ENCODE data around the gene RMND1.

The RMND1 gene

GRCh38 chr6:151451950-151452749 lies at the start of gene RMND1:
RMND1 (minus strand) TSS chr6:151452126; CDS start chr6:151445811, 6,315 bp downstream.
- H3K9me3 ChIP-seq (ENCODE audit: control insufficient read depth, low read depth, low read length) = no peaks in the 10 kb centered on the region
- peak within 1 kb of the TSS; percentile 99 for H3K4me3 ChIP-seq (ENCODE audit: low read length)
- peak within 1 kb of the TSS; percentile 64 for H3K27ac ChIP-seq (ENCODE audit: low read length)
- peak within 1 kb of the TSS; percentile 95 for H3K9ac ChIP-seq (ENCODE audit: low read length)
- H3K36me3 ChIP-seq (ENCODE audit: control insufficient read depth, low read depth, low read length) = peaks cover 4% of the 10 kb centered on the region
- H3K4me1 ChIP-seq (ENCODE audit: control insufficient read depth, low read depth, low read length) = peaks cover 15% of the 10 kb centered on the region
- no peaks in the 10 kb centered on the region for H3K27me3 ChIP-seq (ENCODE audit: control insufficient read depth, insufficient read depth, low read length)

GRCh38 chr6:151499551-151499950 lies 47.6 kb upstream of the RMND1 start:
- Histone ChIP-seq H3K36me3 (ENCODE audit: control insufficient read depth, low read depth, low read length) (no peaks in the 10 kb centered on the region), H3K4me1 (ENCODE audit: control insufficient read depth, low read depth, low read length) (no peaks in the 10 kb centered on the region), H3K27ac (ENCODE audit: low read length) (no peak overlapping the region), H3K9me3 (ENCODE audit: control insufficient read depth, low read depth, low read length) (no peaks in the 10 kb centered on the region), H3K9ac (ENCODE audit: low read length) (no peak overlapping the region), H3K4me3 (ENCODE audit: low read length) (no peak overlapping the region), H3K27me3 (ENCODE audit: control insufficient read depth, insufficient read depth, low read length) (peaks cover 22% of the 10 kb centered on the region)

GRCh38 chr6:151498327-151498726 lies 46.4 kb upstream of the RMND1 start:
- no peak overlapping the region for H3K27ac ChIP-seq (ENCODE audit: low read length)
- H3K9ac ChIP-seq (ENCODE audit: low read length) = no peak overlapping the region
- H3K4me3 ChIP-seq (ENCODE audit: low read length) = no peak overlapping the region
- H3K36me3 ChIP-seq (ENCODE audit: control insufficient read depth, low read depth, low read length) = no peaks in the 10 kb centered on the region
- peaks cover 34% of the 10 kb centered on the region for H3K27me3 ChIP-seq (ENCODE audit: control insufficient read depth, insufficient read depth, low read length)
- H3K9me3 ChIP-seq (ENCODE audit: control insufficient read depth, low read depth, low read length) = no peaks in the 10 kb centered on the region
- H3K4me1 ChIP-seq (ENCODE audit: control insufficient read depth, low read depth, low read length) = peaks cover 3% of the 10 kb centered on the region

GRCh38 chr6:151497905-151498304 lies 46.0 kb upstream of the RMND1 start:
- no peaks in the 10 kb centered on the region for H3K36me3 ChIP-seq (ENCODE audit: control insufficient read depth, low read depth, low read length)
- no peak overlapping the region for H3K27ac ChIP-seq (ENCODE audit: low read length)
- peaks cover 38% of the 10 kb centered on the region for H3K27me3 ChIP-seq (ENCODE audit: control insufficient read depth, insufficient read depth, low read length)
- H3K4me1 ChIP-seq (ENCODE audit: control insufficient read depth, low read depth, low read length) = peaks cover 3% of the 10 kb centered on the region
- no peak overlapping the region for H3K4me3 ChIP-seq (ENCODE audit: low read length)
- no peak overlapping the region for H3K9ac ChIP-seq (ENCODE audit: low read length)
- no peaks in the 10 kb centered on the region for H3K9me3 ChIP-seq (ENCODE audit: control insufficient read depth, low read depth, low read length)

GRCh38 chr6:151495380-151495779 lies 43.5 kb upstream of the RMND1 start:
- Histone ChIP-seq H3K4me3 (ENCODE audit: low read length) (no peak overlapping the region), H3K4me1 (ENCODE audit: control insufficient read depth, low read depth, low read length) (peaks cover 3% of the 10 kb centered on the region)

GRCh38 chr6:151494936-151495320 lies 43.0 kb upstream of the RMND1 start:
- Histone ChIP-seq H3K9me3 (ENCODE audit: control insufficient read depth, low read depth, low read length) (no peaks in the 10 kb centered on the region), H3K4me1 (ENCODE audit: control insufficient read depth, low read depth, low read length) (peaks cover 3% of the 10 kb centered on the region), H3K27ac (ENCODE audit: low read length) (no peak overlapping the region), H3K36me3 (ENCODE audit: control insufficient read depth, low read depth, low read length) (no peaks in the 10 kb centered on the region), H3K9ac (ENCODE audit: low read length) (no peak overlapping the region), H3K27me3 (ENCODE audit: control insufficient read depth, insufficient read depth, low read length) (peaks cover 42% of the 10 kb centered on the region), H3K4me3 (ENCODE audit: low read length) (peak overlapping the region; percentile 76)

More at GRCh38 chr6:151495380-151495779, 43.5 kb upstream of the RMND1 start:
- Histone ChIP-seq H3K9me3 (ENCODE audit: control insufficient read depth, low read depth, low read length) (no peaks in the 10 kb centered on the region), H3K9ac (ENCODE audit: low read length) (no peak overlapping the region), H3K36me3 (ENCODE audit: control insufficient read depth, low read depth, low read length) (no peaks in the 10 kb centered on the region), H3K27ac (ENCODE audit: low read length) (no peak overlapping the region), H3K27me3 (ENCODE audit: control insufficient read depth, insufficient read depth, low read length) (peaks cover 42% of the 10 kb centered on the region)

- H3K9me3 ChIP-seq (ENCODE audit: control insufficient read depth, low read depth, low read length) = no peaks in the 10 kb centered on the region
- H3K36me3 ChIP-seq (ENCODE audit: control insufficient read depth, low read depth, low read length) = no peaks in the 10 kb centered on the region
- peaks cover 3% of the 10 kb centered on the region for H3K4me1 ChIP-seq (ENCODE audit: control insufficient read depth, low read depth, low read length)
- H3K4me3 ChIP-seq (ENCODE audit: low read length) = peak overlapping the region; percentile 76
- peaks cover 42% of the 10 kb centered on the region for H3K27me3 ChIP-seq (ENCODE audit: control insufficient read depth, insufficient read depth, low read length)
- no peak overlapping the region for H3K27ac ChIP-seq (ENCODE audit: low read length)
- peak overlapping the region; percentile 51 for H3K9ac ChIP-seq (ENCODE audit: low read length)
Measured at GRCh38 chr6:151494235-151494935, 42.5 kb upstream of the RMND1 start.

- no peak within 1 kb of the TSS for H3K27ac ChIP-seq (ENCODE audit: low read length)
- no peaks in the 10 kb centered on the region for H3K9me3 ChIP-seq (ENCODE audit: control insufficient read depth, low read depth, low read length)
- peaks cover 42% of the 10 kb centered on the region for H3K27me3 ChIP-seq (ENCODE audit: control insufficient read depth, insufficient read depth, low read length)
- H3K4me1 ChIP-seq (ENCODE audit: control insufficient read depth, low read depth, low read length) = peaks cover 3% of the 10 kb centered on the region
- H3K4me3 ChIP-seq (ENCODE audit: low read length) = peak within 1 kb of the TSS; percentile 76
- no peaks in the 10 kb centered on the region for H3K36me3 ChIP-seq (ENCODE audit: control insufficient read depth, low read depth, low read length)
- H3K9ac ChIP-seq (ENCODE audit: low read length) = peak within 1 kb of the TSS; percentile 51
Measured at GRCh38 chr6:151493804-151494234, 41.9 kb upstream of the RMND1 start, which contains the start of gene CCDC170. CCDC170 (plus strand) TSS chr6:151494017; CDS start chr6:151494129, 112 bp downstream.

- Histone ChIP-seq H3K27me3 (ENCODE audit: control insufficient read depth, insufficient read depth, low read length) (peaks cover 42% of the 10 kb centered on the region), H3K9me3 (ENCODE audit: control insufficient read depth, low read depth, low read length) (no peaks in the 10 kb centered on the region), H3K9ac (ENCODE audit: low read length) (peak overlapping the region; percentile 51), H3K4me1 (ENCODE audit: control insufficient read depth, low read depth, low read length) (peaks cover 3% of the 10 kb centered on the region), H3K4me3 (ENCODE audit: low read length) (peak overlapping the region; percentile 76), H3K36me3 (ENCODE audit: control insufficient read depth, low read depth, low read length) (no peaks in the 10 kb centered on the region), H3K27ac (ENCODE audit: low read length) (no peak overlapping the region)
Measured at GRCh38 chr6:151493161-151493803, 41.4 kb upstream of the RMND1 start.

GRCh38 chr6:151490996-151491395 lies 39.1 kb upstream of the RMND1 start:
- no peak overlapping the region for H3K4me3 ChIP-seq (ENCODE audit: low read length)
- no peak overlapping the region for H3K9ac ChIP-seq (ENCODE audit: low read length)
- no peaks in the 10 kb centered on the region for H3K9me3 ChIP-seq (ENCODE audit: control insufficient read depth, low read depth, low read length)
- peaks cover 3% of the 10 kb centered on the region for H3K4me1 ChIP-seq (ENCODE audit: control insufficient read depth, low read depth, low read length)
- H3K36me3 ChIP-seq (ENCODE audit: control insufficient read depth, low read depth, low read length) = no peaks in the 10 kb centered on the region
- peaks cover 34% of the 10 kb centered on the region for H3K27me3 ChIP-seq (ENCODE audit: control insufficient read depth, insufficient read depth, low read length)
- no peak overlapping the region for H3K27ac ChIP-seq (ENCODE audit: low read length)

- H3K9me3 ChIP-seq (ENCODE audit: control insufficient read depth, low read depth, low read length) = no peaks in the 10 kb centered on the region
- no peaks in the 10 kb centered on the region for H3K4me1 ChIP-seq (ENCODE audit: control insufficient read depth, low read depth, low read length)
- no peak overlapping the region for H3K9ac ChIP-seq (ENCODE audit: low read length)
- H3K36me3 ChIP-seq (ENCODE audit: control insufficient read depth, low read depth, low read length) = no peaks in the 10 kb centered on the region
- peaks cover 7% of the 10 kb centered on the region for H3K27me3 ChIP-seq (ENCODE audit: control insufficient read depth, insufficient read depth, low read length)
- H3K27ac ChIP-seq (ENCODE audit: low read length) = no peak overlapping the region
- no peak overlapping the region for H3K4me3 ChIP-seq (ENCODE audit: low read length)
Measured at GRCh38 chr6:151488226-151488625, 36.3 kb upstream of the RMND1 start.
